NCI-H510A treated with DMSO at 0.1 percent for 48 hours (cell line): ENCODE measurements around the gene AK8.

ENCODE experiments used
- DNase-seq: peaks from one replicate; lab custom pipeline; 2025; lab: John Stamatoyannopoulos, UW

AK8 gene, protein sequence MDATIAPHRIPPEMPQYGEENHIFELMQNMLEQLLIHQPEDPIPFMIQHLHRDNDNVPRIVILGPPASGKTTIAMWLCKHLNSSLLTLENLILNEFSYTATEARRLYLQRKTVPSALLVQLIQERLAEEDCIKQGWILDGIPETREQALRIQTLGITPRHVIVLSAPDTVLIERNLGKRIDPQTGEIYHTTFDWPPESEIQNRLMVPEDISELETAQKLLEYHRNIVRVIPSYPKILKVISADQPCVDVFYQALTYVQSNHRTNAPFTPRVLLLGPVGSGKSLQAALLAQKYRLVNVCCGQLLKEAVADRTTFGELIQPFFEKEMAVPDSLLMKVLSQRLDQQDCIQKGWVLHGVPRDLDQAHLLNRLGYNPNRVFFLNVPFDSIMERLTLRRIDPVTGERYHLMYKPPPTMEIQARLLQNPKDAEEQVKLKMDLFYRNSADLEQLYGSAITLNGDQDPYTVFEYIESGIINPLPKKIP

DNA sequence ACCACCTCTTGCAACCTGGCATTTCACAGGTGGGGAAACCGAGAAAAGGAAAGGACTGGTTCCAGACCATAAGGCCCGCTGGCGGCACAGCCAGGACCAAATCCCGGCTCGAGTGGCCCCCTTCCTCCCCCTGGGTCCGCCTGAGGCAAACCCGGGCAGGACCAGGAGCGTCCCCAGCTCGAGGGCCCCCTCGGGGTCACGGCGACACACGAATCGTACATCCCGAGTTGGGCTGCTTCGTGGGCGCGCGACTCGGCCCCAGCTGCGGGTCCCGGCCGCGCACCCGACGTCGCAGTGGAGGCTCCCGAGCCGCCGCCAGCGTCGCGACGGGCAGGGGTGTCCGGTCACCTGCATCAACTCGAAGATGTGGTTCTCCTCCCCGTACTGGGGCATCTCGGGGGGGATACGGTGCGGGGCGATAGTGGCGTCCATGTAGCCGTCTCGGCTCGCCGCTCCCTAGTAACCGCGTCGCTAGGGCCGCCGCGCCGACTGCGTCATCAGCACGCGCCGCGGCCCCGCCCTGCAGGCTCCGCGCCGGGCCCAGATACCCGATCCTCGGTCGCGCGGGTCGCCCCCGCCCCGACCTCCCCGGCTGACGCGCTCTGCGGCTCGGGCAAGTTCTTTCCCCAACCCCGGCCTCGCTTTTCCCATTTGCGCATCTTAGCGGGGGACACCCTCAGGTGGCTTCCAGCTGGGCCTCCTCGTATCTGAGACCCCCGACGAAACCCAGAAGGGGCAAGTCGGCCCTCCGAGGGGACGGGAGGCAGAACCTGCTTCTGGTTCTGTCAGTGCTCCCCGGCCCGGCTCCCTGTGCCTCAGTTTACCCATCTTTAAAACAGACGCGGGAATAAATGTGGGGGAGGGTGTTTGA, at the start of gene AK8:
Gene AK8, minus strand, starts transcription at position 461 of the 871 bp plus-strand sequence. Its CDS starts 29 bp downstream, at position 432.
- DNase-seq: peak; percentile 34

DNA sequence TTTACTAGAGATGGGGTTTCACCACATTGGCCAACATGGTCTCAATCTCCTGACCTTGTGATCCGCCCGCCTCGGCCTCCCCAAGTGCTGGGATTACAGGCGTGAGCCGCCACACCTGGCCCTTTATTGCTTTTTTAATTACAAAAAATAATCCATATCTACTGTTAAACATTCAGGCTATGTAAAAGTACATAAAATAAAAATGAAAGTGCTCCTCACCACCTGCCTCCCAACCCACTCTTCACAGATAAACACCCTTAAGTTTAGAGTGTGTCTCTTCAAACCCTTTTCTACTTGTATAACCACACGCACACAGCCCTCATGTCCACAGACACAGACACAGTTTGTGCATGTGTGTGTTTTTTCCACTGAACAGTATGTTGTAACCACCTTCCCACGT, 49.6 kb upstream of the AK8 start:
- DNase-seq: no peak

DNA sequence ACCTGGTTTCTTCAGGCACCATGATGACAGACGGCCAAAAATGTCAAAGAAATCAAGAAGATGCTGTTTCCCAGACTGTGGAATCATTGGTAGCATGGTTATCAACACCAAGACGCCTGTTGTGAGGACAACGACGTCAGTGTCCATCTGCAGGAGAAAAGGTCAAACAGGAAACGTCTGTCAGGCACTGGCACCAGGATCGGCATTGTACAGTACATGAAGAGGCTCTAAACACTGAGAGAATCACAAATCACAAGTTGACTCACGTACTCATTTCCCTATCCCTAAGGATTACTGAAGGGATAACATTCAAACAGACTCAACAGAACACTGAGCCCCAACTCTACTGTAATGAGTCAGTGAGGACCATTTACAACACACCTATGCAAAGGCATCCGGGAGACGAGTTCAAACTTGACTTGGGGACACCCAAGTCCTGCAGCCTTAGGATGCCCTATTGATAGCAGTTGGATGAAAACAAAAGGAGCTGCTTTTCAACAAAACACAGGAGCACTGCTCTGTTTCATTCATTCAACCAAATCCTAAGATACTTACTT, 45.3 kb upstream of the AK8 start:
- DNase-seq: no peak

DNA sequence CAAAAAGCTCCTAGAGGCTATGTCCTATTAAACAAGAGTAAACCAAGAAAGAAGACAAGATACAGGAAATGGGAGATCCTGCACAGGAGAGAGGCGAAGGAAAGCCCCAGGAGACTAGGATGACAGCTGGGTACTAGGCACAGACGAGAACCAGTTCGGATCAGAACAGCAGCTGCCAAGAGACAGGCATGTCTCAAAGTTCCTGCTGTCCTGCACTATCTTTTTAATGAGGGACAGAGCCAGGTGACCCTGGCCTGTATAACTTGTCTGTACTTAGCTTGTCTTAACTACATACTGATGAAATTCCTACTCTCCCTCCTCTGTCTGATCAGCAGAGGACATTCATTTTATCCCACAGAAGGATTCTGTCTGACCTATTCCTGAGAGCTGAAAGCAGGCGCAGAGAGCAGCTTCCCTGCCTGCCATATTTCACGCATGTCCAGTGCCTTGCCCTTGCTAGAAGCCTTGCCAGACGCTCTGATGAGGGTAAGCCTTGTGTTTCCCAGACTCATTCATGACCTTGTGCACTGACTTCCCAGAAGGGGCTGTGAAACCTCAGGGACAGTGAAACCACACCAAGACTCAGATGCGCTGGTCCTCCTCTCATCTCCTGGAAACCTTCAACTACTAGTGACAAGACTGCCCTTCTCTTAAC, 41.7 kb upstream of the AK8 start:
- no peak for DNase-seq

DNA sequence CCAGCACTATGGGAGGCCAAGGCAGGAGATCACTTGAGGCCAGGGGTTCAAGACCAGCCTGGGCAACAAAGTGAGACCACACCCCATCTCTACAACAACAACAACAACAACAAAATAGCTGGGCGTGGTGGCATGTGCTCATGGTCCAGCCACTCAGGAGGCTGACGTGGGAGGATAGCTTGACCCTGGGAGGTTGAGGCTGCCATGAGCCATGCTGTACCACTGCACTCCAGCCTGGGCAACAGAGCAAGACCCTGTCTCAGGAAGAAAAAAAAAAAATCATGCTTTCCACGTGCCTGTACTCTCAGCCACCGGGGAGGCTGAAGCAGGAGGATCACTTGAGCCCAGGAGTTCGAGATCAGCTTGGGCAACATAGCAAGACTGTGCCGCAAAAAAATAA, 36.8 kb upstream of the AK8 start:
- DNase-seq: no peak

DNA sequence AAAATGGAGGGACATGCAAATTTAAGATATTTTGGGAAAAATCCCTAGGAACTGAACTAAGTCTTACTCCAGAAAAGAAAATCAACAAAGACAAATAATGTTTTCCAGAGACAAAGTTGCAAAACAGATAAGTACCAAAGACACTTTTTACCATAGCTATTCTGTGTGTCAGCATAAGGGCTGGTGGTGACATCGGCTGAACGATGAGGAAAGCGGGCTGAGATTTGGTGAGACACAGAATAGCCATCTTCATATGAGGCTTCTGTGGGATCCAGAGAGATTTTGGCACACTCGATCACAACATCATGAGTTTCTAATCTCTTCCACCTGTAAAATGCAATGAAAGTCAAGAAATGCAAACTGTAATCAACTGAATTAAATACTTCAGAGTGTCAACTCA, 34.0 kb upstream of the AK8 start:
- DNase-seq: no peak

DNA sequence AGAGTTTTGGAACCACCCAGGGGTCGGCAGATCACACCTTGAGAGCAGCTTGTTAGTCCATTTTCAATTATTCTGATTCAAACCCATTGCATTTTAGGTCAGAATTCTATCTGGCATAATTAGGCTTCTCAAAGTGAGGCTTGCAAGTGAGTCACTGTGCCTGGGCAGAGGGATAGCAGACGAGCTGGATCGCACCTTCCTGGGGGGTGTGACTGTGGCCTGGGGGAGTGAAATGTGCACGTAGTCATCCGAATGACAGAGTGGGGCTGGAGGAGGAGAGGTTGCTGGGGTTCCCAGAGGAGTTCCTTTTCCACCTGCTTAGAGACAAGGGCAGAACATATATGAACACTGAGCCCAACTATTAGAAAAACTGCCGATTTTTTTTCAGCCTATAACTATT, 32.3 kb upstream of the AK8 start:
- DNase-seq: no peak

DNA sequence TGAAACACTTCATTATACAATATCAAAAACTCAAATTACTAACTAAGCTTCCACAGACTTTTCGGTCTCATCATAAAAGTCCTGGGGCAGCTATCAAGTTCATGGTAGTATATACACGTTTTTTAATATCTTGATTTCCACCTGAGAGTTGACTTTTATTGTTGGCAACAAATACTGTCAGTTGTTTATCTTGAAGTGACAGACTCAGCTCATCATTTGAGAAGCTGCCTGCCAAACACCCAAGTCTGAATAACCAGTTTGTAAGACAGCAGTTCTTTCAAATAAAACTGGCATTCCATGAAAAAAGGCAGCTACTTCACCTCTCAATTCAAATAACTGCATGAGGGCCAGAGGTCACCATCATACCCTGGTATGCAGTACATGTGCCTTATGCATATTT, 31.2 kb upstream of the AK8 start:
- no peak for DNase-seq

DNA sequence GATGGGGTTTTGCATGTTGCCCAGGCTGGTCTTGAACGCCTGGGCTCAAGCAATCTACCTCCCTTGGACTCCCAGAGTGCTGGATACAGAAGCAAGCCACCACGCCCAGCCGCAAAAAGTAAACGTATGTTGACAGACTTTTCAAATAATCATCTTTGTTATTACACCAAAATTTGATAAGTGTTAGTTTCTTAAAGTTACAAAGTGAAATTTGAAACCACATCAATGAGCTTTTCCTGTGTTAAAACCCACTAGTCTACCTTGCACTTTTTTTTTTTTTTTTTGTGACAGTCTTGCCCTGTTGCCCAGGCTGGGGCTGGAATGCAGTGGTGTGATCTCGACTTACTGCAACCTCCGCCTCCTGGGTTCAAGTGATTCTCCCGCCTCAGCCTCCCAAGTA, 30.6 kb upstream of the AK8 start:
- no peak for DNase-seq

DNA sequence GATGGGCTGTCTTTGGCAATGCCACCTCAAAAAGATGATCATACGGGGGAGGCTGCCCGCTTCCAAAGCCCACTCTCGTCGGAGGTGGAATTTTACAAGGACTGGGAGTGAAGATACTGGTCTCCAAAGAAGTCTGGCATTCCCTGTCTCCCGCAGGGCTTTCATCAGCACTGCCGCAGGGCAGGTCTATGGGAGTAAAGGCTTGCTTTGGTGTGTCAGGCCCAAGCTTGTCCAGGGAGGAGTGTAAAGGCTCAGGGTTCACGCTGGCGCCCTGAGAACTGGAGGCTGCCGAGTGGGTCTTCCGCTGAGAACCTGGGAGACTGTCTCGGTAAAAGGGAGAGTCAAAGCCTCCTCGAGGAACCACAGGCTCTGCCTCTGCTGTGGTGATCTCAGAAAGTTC, 27.6 kb upstream of the AK8 start:
- no peak for DNase-seq

DNA sequence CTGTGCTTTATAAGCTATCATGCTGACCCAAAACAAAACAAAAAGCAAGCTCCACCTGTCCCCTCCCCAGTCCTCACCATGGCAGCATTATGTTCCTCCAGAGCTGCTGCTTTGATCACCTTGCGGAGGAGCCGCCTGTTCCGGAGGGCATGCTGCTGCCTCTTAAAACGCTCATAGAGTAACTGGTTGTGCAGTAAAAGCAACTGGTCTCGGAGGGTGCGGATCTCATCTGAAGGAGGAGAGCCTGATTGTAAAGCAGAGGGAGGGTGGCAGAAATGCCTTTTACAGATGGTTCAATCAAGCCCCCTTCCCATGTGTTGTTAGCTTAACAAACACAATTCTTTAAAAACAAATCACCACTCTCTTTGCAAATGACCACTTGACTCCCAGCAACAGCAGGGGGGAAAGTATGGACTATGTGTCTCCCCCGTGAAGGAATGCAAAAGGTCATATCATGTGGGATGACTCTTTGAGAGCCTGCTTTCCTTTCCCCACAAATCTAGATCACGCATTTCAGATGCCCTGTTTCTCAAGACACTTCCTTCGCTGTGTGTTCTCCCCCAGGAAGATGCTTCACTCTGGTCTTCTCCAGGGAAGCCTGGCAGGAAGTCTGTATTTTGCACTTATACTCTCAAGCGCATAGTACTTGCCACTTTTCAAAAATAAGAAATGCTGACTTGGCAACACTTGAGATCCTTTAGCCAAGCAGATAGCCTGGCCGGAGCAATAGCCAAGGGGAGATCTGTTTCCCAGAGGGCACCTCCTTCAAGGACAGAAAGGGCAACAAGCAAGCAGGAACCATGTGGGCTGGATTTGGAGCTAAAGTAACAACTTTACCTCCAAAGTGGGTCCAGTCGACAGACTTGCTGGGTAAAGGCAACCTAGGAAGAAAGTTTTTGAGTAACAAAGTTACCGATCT, 25.7 kb upstream of the AK8 start:
- no peak for DNase-seq

DNA sequence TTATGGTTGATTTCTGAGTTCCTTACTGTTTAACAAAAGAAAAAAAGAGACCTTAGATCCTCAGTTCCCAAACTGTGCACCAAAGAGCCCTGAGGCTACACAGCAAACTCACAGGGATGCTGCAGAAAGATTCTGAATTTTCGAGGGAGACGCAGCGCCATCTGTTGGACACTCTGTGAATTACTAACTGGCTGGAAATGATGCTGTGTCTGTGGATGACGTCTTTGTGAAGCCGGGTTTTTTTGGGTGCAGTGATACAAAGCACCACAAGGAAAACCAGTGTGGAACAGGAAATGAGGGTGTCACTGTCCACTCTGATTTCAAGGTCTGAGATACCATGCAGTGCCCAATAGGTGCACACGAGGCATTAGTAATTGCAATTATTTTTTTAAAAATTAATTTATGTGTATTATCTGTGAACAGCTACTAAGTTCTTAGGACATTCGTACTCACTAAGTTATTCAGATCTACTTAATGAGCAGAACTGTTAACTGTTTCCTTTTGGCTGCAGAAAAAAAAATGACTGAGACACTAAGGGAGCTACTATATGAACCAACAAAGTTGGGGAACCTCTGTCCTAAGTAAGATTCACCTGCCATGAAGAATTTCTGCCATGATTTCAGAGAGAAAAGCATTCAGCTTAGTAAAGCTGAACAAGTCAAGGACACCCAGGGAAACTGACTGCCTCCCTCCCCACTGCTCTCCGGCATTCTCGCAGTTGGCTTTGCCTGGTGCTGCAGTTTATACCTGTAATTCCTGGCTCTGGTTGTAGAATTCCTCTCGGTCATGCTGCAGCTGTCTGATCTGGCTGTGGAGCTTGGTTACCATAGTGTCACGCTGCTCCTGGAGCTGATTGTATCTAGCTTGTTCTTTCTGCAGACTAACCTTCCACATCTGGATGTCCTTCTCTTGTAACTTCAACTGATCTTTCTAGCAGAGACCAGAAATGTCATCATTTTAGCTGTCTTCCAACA, 24.1 kb upstream of the AK8 start:
- DNase-seq: peak; percentile 58

DNA sequence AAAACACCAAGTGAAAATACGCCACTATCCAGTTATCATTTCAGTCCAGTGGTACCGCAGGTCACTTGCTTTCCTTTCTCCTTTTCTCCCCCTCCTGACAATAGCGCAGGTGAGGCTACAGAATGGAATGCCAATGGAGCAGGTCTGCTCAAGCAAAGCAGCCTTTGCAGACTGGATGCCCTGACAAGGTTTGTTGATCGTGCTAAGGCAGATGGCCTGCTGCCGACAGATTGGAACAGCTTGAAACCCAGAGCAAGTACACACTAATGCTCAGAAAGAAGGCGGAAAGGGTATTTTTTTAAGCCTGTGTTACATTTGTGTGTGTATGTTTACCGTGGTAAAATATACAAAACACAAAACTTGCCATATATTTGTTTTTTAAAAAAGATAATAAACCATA, 20.0 kb upstream of the AK8 start:
- no peak for DNase-seq

DNA sequence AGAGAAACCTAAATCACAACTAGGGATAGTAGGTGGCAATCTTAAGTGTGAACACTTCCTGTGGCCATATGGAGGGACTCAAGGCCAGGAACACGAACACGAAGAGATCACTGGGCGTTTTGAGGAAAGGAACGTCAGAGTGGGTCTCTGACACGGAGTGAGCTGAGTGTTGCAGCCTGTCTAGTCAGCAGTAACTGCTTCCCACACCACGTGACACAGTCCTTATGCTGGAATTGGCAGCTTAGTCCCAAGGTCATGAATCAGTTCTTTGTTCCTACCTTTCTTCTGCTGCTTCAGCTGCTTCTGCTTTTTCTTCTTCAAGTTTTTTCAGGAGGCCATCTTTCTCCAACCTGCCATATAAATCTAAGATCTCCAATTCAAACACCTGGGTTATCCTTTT, 18.8 kb upstream of the AK8 start:
- no peak for DNase-seq

DNA sequence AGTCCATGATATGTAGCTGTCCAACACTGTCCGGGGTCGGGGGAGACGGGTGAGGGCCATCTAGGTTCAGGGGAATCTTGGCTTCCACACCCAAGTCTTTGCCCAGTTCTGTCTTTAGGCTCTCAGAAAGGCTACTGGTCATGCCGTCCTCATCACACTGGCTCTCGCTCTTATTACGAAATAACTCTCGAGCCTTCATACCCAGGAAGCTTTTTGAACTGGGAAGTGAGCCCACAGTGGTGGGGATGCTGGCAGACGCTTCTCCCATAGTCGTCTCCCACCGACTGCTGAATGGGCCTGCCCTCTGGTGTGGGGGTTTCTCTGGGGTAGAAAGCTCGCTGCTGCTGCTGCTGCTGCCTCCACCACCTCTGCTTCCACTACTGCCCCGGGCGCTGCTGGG, 18.2 kb upstream of the AK8 start:
- no peak for DNase-seq

DNA sequence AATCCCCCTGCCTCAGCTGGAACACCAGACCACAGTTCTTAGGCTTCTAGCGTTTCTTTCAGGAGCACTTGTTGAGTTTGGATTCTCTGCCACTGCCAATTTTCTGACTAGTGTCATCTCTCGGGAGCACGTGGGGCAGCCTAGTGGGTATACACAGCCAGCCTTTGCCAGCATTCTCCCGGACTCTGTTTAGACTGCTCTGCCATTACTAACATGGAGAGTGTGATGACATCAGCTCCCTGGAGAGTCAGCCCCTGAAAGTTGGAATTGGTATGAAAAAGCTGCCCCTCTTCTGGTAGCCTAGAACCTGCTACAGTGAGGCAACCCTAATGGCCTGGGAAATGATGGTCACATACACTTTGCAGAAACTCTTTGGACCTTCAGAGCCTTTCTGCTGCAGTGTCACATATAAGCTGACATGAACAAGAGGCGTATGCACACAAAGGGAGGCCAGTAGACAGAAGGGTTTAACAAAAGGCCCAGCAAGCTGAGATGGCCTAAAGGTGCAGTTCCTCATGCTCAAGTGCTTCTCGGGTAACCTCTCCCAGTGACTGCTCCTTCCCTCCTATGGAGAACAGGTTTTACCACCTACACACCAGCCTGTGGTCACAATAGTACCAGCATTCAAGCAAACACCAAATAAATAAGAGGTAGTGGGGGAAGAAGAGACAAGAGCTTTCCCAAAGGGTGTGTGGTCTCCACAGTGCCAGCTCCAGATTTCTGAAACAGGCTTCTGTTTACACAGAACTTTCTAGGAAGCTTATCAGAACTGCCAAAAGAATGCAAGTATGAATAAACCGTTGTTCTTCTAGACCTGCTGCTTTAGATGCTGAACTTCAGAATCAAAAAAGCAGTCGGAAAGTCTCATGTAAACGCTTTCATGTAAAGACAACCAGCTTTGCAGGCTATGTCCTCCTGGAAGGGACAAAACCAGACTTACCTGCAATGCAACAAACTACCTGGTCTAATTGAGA, 17.1 kb upstream of the AK8 start:
- peak; percentile 32 for DNase-seq

DNA sequence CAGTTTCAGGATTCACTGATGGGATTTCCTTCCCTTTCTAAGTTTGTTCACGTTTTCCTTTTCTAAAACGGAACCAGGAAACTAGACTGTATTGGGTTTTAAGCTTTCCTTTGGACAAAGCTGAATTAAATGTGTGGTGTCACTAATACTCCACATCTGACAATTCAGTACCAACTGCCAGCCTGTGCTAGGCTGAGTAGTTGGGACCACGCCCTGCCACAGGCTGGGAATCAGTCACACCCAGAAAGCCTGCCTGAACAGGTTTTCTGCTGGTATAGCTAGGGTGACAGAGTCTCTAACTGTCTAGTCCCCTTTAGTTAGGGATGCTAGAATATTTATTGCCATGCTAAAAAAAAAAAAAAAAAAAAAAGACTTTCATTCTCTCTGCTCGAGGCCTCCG, 16.3 kb upstream of the AK8 start:
- DNase-seq: no peak

DNA sequence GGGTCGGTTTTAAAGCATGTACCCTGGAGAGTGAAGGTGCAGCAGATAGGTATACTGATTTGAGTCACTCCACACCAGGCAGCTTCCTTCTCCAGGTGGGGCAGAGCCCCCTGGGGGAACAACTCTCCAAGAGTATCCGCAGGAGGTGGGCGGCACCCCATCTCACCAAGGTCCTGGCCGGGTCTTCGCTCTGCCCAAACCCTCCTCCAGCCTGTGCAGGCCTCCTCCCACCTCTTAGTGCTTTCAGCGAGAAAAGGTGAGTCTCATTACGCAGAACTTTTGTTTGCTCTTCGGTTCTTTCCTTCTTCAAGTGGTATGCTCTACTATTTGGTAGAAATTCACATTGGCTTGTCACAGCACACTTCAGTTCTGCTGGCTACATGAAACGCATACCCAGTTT, 14.3 kb upstream of the AK8 start:
- peak; percentile 14 for DNase-seq

DNA sequence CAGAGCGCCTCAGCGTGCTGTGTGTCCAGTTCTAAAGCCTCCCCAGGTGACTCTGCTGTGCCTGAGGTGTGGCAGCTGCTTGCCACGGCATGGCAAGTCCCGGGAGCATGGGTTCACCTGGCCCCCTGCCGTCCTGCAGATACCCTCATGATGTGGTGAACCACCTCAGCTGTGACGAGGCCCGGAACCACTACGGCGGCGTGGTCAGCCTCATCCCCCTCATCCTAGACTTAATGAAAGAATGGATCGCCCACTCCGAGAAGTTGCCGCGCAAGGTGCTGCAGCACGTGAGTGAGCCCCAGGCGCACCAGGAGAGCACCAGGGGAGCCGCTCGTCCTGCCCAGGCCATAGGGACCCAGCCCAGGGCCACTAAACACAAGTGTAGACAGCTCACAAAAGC, 10.1 kb upstream of the AK8 start:
- no peak for DNase-seq
